B cell (primary cell): Measurements from ENCODE around the gene PLCL1. TPM values are rescaled to one million over a fixed set of nuclear protein-coding genes. Genes with fewer than 3 reads are reported as not detected.

Experiments
- ATAC-seq: fragments of 200-7000 bp; cut with Tn5 transposase; one replicate; pipeline ENCODE4 v1.10.0; 2021; ENCODE audit warnings: low read depth, mild to moderate bottlenecking, moderate number of reproducible peaks, moderate library complexity
- CTCF ChIA-PET: fragments of 350-600 bp; sonication (Branson Sonifier 250); formaldehyde crosslinking; loops from one replicate; lab custom pipeline; 2021; ENCODE audit warnings: antibody characterized with exemption, inconsistent platforms; lab: Charles Lee
- POLR2A ChIA-PET: fragments of 350-600 bp; sonication (Branson Sonifier 250); formaldehyde crosslinking; loops from one replicate; lab custom pipeline; 2021; ENCODE audit warnings: antibody characterized with exemption; lab: Charles Lee
- DNase-seq: peaks from one replicate; pipeline ENCODE4 v3.0.0; 2013
- H2AFZ ChIP-seq: 2 replicates; pipeline ENCODE4 v1.6.1; 2012; ENCODE audit warnings: mild to moderate bottlenecking, low read depth, low read length; ENCODE audit not compliant: insufficient read depth, poor library complexity, severe bottlenecking
- H3K27ac ChIP-seq, 2 donors: 1 replicate in 1 of 2; 2 replicates in 1 of 2; pipeline ENCODE4 v1.5.1; 2012 to 2013; ENCODE audit warnings: low read length in 2 of 2, mild to moderate bottlenecking in 2 of 2, moderate library complexity in 1 of 2
- H3K27me3 ChIP-seq, 4 experiments: fragments of 200-600 bp in 1 of 4; sonication (generic) in 1 of 4; replicated peaks in 1 of 4; 1 replicate in 2 of 4; 2 replicates in 2 of 4; pipeline versions ENCODE4 v1.6.1 to v1.7.0; 2013 to 2016; ENCODE audit warnings: low read length in 3 of 4, mild to moderate bottlenecking in 2 of 4, mixed read lengths in 1 of 4, moderate library complexity in 1 of 4; ENCODE audit not compliant: insufficient read depth in 4 of 4, control insufficient read depth in 3 of 4; ENCODE audit errors: control extremely low read depth in 1 of 4
- H3K36me3 ChIP-seq, 2 experiments: replicated peaks in 1 of 2; 1 replicate in 1 of 2; 2 replicates in 1 of 2; pipeline versions ENCODE4 v1.6.1 to v1.7.1; 2013; ENCODE audit warnings: low read length in 1 of 2; ENCODE audit not compliant: insufficient read depth in 2 of 2, control insufficient read depth in 1 of 2; ENCODE audit errors: control extremely low read depth in 1 of 2, extremely low read depth in 1 of 2
- H3K4me1 ChIP-seq, 2 donors: fragments of 200-600 bp in 1 of 2; sonication (generic) in 1 of 2; 1 replicate in 1 of 2; 2 replicates in 1 of 2; pipeline versions ENCODE4 v1.5.1 to v1.6.1; 2013 to 2017; ENCODE audit warnings: low read length in 2 of 2; ENCODE audit not compliant: control insufficient read depth in 2 of 2, insufficient read depth in 2 of 2
- H3K4me2 ChIP-seq: replicated peaks from 2 replicates; pipeline ENCODE3; 2012; ENCODE audit warnings: mild to moderate bottlenecking, low read depth, low read length; ENCODE audit not compliant: poor library complexity, severe bottlenecking
- H3K4me3 ChIP-seq, 5 experiments: fragments of 200-600 bp in 1 of 5; sonication (generic) in 1 of 5; 1 replicate in 3 of 5; 2 replicates in 2 of 5; pipeline versions ENCODE4 v1.5.1 to v1.7.0; 2011 to 2016; ENCODE audit warnings: low read length in 4 of 5, mild to moderate bottlenecking in 4 of 5, low read depth in 2 of 5, control low read depth in 1 of 5, moderate library complexity in 1 of 5; ENCODE audit not compliant: insufficient read depth in 1 of 5; ENCODE audit errors: control extremely low read depth in 1 of 5, extremely low read depth in 1 of 5
- H3K79me2 ChIP-seq: fragments of 200-600 bp; sonication (generic); one replicate; pipeline ENCODE4 v1.6.0; 2016; ENCODE audit warnings: low read length; ENCODE audit not compliant: control insufficient read depth, insufficient read depth
- H3K9ac ChIP-seq: fragments of 200-600 bp; sonication (generic); 2 replicates; pipeline ENCODE4 v1.6.1; 2017; ENCODE audit warnings: mild to moderate bottlenecking, low read length, moderate library complexity
- H3K9me3 ChIP-seq, 3 donors: one replicate each; pipeline versions ENCODE4 v1.6.1 to v1.7.1; 2013; ENCODE audit warnings: low read length in 2 of 3; ENCODE audit not compliant: control insufficient read depth in 2 of 3, insufficient read depth in 1 of 3; ENCODE audit errors: control extremely low read depth in 1 of 3
- H4K20me1 ChIP-seq: 2 replicates; pipeline ENCODE4 v1.6.0; 2012; ENCODE audit warnings: mild to moderate bottlenecking, low read length; ENCODE audit not compliant: insufficient read depth, control insufficient read depth, poor library complexity, severe bottlenecking
- H3K27ac Mint-ChIP-seq: one replicate; pipeline ENCODE4 v1.8.0; 2021; ENCODE audit warnings: mixed read lengths
- H3K27me3 Mint-ChIP-seq: one replicate; pipeline ENCODE4 v1.8.0; 2021; ENCODE audit warnings: mixed read lengths
- H3K4me1 Mint-ChIP-seq: one replicate; pipeline ENCODE4 v1.8.0; 2021; ENCODE audit warnings: mixed read lengths
- H3K4me3 Mint-ChIP-seq: one replicate; pipeline ENCODE4 v1.8.0; 2021; ENCODE audit warnings: mixed read lengths
- H3K9me3 Mint-ChIP-seq: one replicate; pipeline ENCODE4 v1.8.0; 2022; ENCODE audit warnings: mixed read lengths; ENCODE audit not compliant: insufficient read depth
- EZH2 ChIP-seq: IDR thresholded peaks from 2 replicates; pipeline ENCODE4 v1.6.1; 2012; ENCODE audit warnings: borderline replicate concordance, low read depth, mild to moderate bottlenecking, moderate library complexity, low read length; ENCODE audit not compliant: insufficient read depth, poor library complexity, severe bottlenecking
- WGBS: methylation state at CpG from one replicate; pipeline ENCODE4 v1.1.5; 2013; ENCODE audit warnings: missing lambda C conversion rate; ENCODE audit not compliant: insufficient coverage; 5-methylcytosine and 5-hydroxymethylcytosine counted together
- intact Hi-C: fragments of 100-400 bp; cut with micrococcal nuclease; formaldehyde crosslinking; loops from one replicate; pipeline ENCODE4 v1.10.0; 2022
- polyA plus RNA-seq: library from polyadenylated mRNA; depleted of rRNA; stranded (reverse); fragments of >200 nt; gene quantifications from 2 replicates; pipeline ENCODE4 v1.2.3, GENCODE V29; 2012
- total RNA-seq, 2 donors: library from RNA; stranded (reverse); fragments of 120-200 nt in 1 of 2; gene quantifications; 1 replicate in 1 of 2; 2 replicates in 1 of 2; pipeline versions ENCODE4 v1.2.3 to v1.2.4, GENCODE V29; 2013 to 2022
- TF ChIP-seq, protein P1 (sequence below): fragments of 200-600 bp; IDR thresholded peaks from one replicate; pipeline ENCODE4 v1.8.0; 2022; ENCODE audit warnings: antibody characterized with exemption, mild to moderate bottlenecking

Gene PLCL1
- total and polyA plus RNA-seq, 2 donors (not counting 1 experiment from before 2014, with no cell fraction given), result 0.07 to 0.25 TPM

- H3K4me1 ChIP-seq, result no peaks in the 10 kb centered on the region
These were observed 63.8 kb downstream of the PLCL1 start for GRCh38 chr2:197868206-197868605.

GRCh38 chr2:197869041-197869440 lies 64.6 kb downstream of the PLCL1 start:
- Histone ChIP-seq H3K27ac (no peak overlapping the region), H3K9me3 (no peaks in the 10 kb centered on the region), H3K27me3 (no peaks in the 10 kb centered on the region), H4K20me1 (no peaks in the 10 kb centered on the region), H3K9ac (no peak overlapping the region), H3K79me2 (no peaks in the 10 kb centered on the region), H2AFZ (no peak overlapping the region), H3K4me1 (no peaks in the 10 kb centered on the region), H3K36me3 (no peaks in the 10 kb centered on the region), H3K4me3 (no peak overlapping the region), H3K4me2 (no peak overlapping the region)
- ATAC-seq (no peak), DNase-seq (no peak)
- TF ChIP-seq, protein P1, sequence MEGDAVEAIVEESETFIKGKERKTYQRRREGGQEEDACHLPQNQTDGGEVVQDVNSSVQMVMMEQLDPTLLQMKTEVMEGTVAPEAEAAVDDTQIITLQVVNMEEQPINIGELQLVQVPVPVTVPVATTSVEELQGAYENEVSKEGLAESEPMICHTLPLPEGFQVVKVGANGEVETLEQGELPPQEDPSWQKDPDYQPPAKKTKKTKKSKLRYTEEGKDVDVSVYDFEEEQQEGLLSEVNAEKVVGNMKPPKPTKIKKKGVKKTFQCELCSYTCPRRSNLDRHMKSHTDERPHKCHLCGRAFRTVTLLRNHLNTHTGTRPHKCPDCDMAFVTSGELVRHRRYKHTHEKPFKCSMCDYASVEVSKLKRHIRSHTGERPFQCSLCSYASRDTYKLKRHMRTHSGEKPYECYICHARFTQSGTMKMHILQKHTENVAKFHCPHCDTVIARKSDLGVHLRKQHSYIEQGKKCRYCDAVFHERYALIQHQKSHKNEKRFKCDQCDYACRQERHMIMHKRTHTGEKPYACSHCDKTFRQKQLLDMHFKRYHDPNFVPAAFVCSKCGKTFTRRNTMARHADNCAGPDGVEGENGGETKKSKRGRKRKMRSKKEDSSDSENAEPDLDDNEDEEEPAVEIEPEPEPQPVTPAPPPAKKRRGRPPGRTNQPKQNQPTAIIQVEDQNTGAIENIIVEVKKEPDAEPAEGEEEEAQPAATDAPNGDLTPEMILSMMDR, result no peak
- TF ChIP-seq EZH2, result no peak
- ChIA-PET POLR2A (no interaction called here), CTCF (no interaction called here)
- no peak overlapping the region for H3K27ac Mint-ChIP-seq
- no peaks in the 10 kb centered on the region for H3K9me3 Mint-ChIP-seq
- peaks cover 11% of the 10 kb centered on the region for H3K27me3 Mint-ChIP-seq
- H3K4me1 Mint-ChIP-seq, result no peaks in the 10 kb centered on the region
- intact Hi-C loops, result no loop called here
- no CpG with 5 or more reads among the region's 2 CpGs for WGBS
- H3K4me3 Mint-ChIP-seq, result no peak overlapping the region

More at GRCh38 chr2:197868206-197868605, 63.8 kb downstream of the PLCL1 start:
- ATAC-seq, result no peak
- intact Hi-C loops, result no loop called here
- no peaks in the 10 kb centered on the region for H3K36me3 ChIP-seq
- WGBS, result 86% methylated on average over 1 of the region's 3 CpGs
- ChIA-PET POLR2A (no interaction called here), CTCF (no interaction called here)
- no peaks in the 10 kb centered on the region for H3K9me3 Mint-ChIP-seq
- no peak for DNase-seq
- H3K4me2 ChIP-seq, result no peak overlapping the region
- no peak overlapping the region for H2AFZ ChIP-seq
- TF ChIP-seq EZH2, result no peak
- TF ChIP-seq, protein P1, result no peak
- peaks cover 7% of the 10 kb centered on the region for H3K27me3 Mint-ChIP-seq
- H3K79me2 ChIP-seq, result no peaks in the 10 kb centered on the region
- no peak overlapping the region for H3K4me3 ChIP-seq
- no peaks in the 10 kb centered on the region for H3K9me3 ChIP-seq
- no peaks in the 10 kb centered on the region for H3K4me1 Mint-ChIP-seq
- no peak overlapping the region for H3K4me3 Mint-ChIP-seq
- H3K27ac Mint-ChIP-seq, result no peak overlapping the region
- H4K20me1 ChIP-seq, result no peaks in the 10 kb centered on the region
- H3K27me3 ChIP-seq, result no peaks in the 10 kb centered on the region
- H3K27ac ChIP-seq, result no peak overlapping the region
- H3K9ac ChIP-seq, result no peak overlapping the region
